GM12878 (cell line): ENCODE data around the gene CBY3. TPM values are rescaled to one million over a fixed set of nuclear protein-coding genes. Genes with fewer than 3 reads are reported as not detected.

Experiments
- ATAC-seq: fragments of 200-7000 bp; cut with Tn5 transposase; 3 replicates; pipeline ENCODE4 v1.9.1; 2020; ENCODE audit warnings: mild to moderate bottlenecking, moderate library complexity
- BruUV-seq: library from RNA; stranded (reverse); fragments of 400-500 nt; replicated peaks from 2 replicates; lab custom pipeline; 2021; lab: Mats Ljungman, UMichigan
- CTCF ChIA-PET: fragments of 300-600 bp; sonication (Branson Sonifier 250); formaldehyde crosslinking; extraction: SDS; loops from one replicate; lab custom pipeline; 2021; ENCODE audit warnings: inconsistent platforms; lab: Yijun Ruan, JAX
- POLR2A ChIA-PET: fragments of 350-600 bp; formaldehyde crosslinking; extraction: SDS; loops from one replicate; lab custom pipeline; 2021; ENCODE audit warnings: inconsistent platforms; lab: Charles Lee
- RAD21 ChIA-PET: fragments of 300-600 bp; sonication (Branson Sonifier 250); formaldehyde crosslinking; loops from one replicate; lab custom pipeline; 2023; ENCODE audit warnings: antibody characterized with exemption; ENCODE audit not compliant: unreplicated experiment; lab: Charles Lee
- SMC1A ChIA-PET: fragments of 300-600 bp; sonication (Branson Sonifier 250); formaldehyde crosslinking; loops from one replicate; lab custom pipeline; 2023; ENCODE audit not compliant: unreplicated experiment, uncharacterized antibody; lab: Charles Lee
- DNase-seq: peaks from one replicate; pipeline ENCODE4 v3.0.0-alpha.2; 2011; ENCODE audit warnings: low read depth, low spot score
- FAIRE-seq: peaks from 3 replicates; lab custom pipeline; 2011; peaks lifted over from hg19 to GRCh38; lab: Jason Lieb, UNC
- H2AFZ ChIP-seq: 2 replicates; pipeline ENCODE4 v1.6.0; 2011; ENCODE audit warnings: low read depth, low read length, control low read depth; ENCODE audit not compliant: control insufficient read depth
- H3K27ac ChIP-seq: 2 replicates; pipeline ENCODE4 v1.5.1; 2011; ENCODE audit warnings: control low read depth; ENCODE audit not compliant: control insufficient read depth, insufficient read depth
- H3K27me3 ChIP-seq, 2 experiments: replicated peaks in 1 of 2; 2 replicates each; pipeline versions ENCODE4 v1.6.0 to v1.6.1; 2011; ENCODE audit warnings: low read length in 1 of 2; ENCODE audit not compliant: control insufficient read depth in 2 of 2, insufficient read depth in 2 of 2
- H3K36me3 ChIP-seq, 2 experiments: 2 replicates each; pipeline ENCODE4 v1.5.1; 2011; ENCODE audit warnings: low read length in 1 of 2; ENCODE audit not compliant: control insufficient read depth in 2 of 2, insufficient read depth in 2 of 2
- H3K4me1 ChIP-seq: 2 replicates; pipeline ENCODE4 v1.6.1; 2011; ENCODE audit warnings: mild to moderate bottlenecking, low read length, moderate library complexity, mixed read lengths; ENCODE audit not compliant: control insufficient read depth, insufficient read depth
- H3K4me2 ChIP-seq: 2 replicates; pipeline ENCODE4 v1.6.0; 2011; ENCODE audit warnings: control low read depth; ENCODE audit not compliant: control insufficient read depth, insufficient read depth
- H3K4me3 ChIP-seq: fragments of 200-600 bp; sonication (generic); 2 replicates; pipeline ENCODE4 v1.5.1; 2016
- H3K79me2 ChIP-seq: 2 replicates; pipeline ENCODE4 v1.6.0; 2011; ENCODE audit warnings: low read length; ENCODE audit not compliant: control insufficient read depth, insufficient read depth
- H3K9ac ChIP-seq: 2 replicates; pipeline ENCODE4 v1.8.0; 2011; ENCODE audit warnings: low read length, control low read depth, mixed read lengths; ENCODE audit not compliant: control insufficient read depth, insufficient read depth
- H3K9me3 ChIP-seq: replicated peaks from 3 replicates; pipeline ENCODE4 v1.5.1; 2011; ENCODE audit warnings: mild to moderate bottlenecking, low read length; ENCODE audit not compliant: control insufficient read depth, insufficient read depth
- H4K20me1 ChIP-seq: 2 replicates; pipeline ENCODE4 v1.6.0; 2011; ENCODE audit not compliant: control insufficient read depth, insufficient read depth
- BACH1 ChIP-seq: fragments of 450-650 bp; IDR thresholded peaks from 2 replicates; pipeline ENCODE4 v1.6.1; 2017; ENCODE audit warnings: mild to moderate bottlenecking, borderline replicate concordance
- CUX1 ChIP-seq: IDR thresholded peaks from 2 replicates; pipeline ENCODE4 v1.6.1; 2012; ENCODE audit warnings: improper control_type of control experiment, low read depth, low read length; ENCODE audit not compliant: insufficient replicate concordance
- HDAC2 ChIP-seq: fragments of 200-600 bp; sonication (generic); IDR thresholded peaks from 2 replicates; pipeline ENCODE4 v1.6.1; 2017
- MTA2 ChIP-seq: fragments of 450-650 bp; IDR thresholded peaks from 2 replicates; pipeline ENCODE4 v1.6.1; 2016; ENCODE audit warnings: low read depth, mild to moderate bottlenecking, moderate library complexity
- NKRF ChIP-seq: fragments of 450-650 bp; conservative IDR thresholded peaks from 2 replicates; pipeline ENCODE4 v1.6.1; 2017; ENCODE audit warnings: mild to moderate bottlenecking, moderate library complexity
- POLR2A ChIP-seq: IDR thresholded peaks from 2 replicates; pipeline ENCODE4 v1.6.1; 2011; ENCODE audit warnings: low read depth, mild to moderate bottlenecking, low read length
- RCOR1 ChIP-seq: conservative IDR thresholded peaks from 2 replicates; pipeline ENCODE4 v1.6.1; 2012; ENCODE audit warnings: low read depth, low read length, improper control_type of control experiment
- RELB ChIP-seq: fragments of 450-650 bp; IDR thresholded peaks from 2 replicates; pipeline ENCODE4 v1.6.1; 2017; ENCODE audit warnings: low read depth, mild to moderate bottlenecking, moderate library complexity
- REST ChIP-seq: IDR thresholded peaks from 2 replicates; pipeline ENCODE4 v1.6.1; 2012; ENCODE audit warnings: mild to moderate bottlenecking, low read depth, low read length
- SMARCA5 ChIP-seq: fragments of 450-650 bp; IDR thresholded peaks from 2 replicates; pipeline ENCODE4 v1.6.1; 2017; ENCODE audit warnings: mild to moderate bottlenecking
- TCF7 ChIP-seq: IDR thresholded peaks from 2 replicates; pipeline ENCODE4 v1.6.1; 2014; ENCODE audit warnings: antibody characterized with exemption, borderline replicate concordance
- WRNIP1 ChIP-seq: IDR thresholded peaks from 2 replicates; pipeline ENCODE4 v1.6.1; 2011; ENCODE audit warnings: low read depth, low read length, improper control_type of control experiment, borderline replicate concordance
- ZNF622 ChIP-seq: fragments of 450-650 bp; IDR thresholded peaks from 2 replicates; pipeline ENCODE4 v1.6.1; 2017; ENCODE audit warnings: mild to moderate bottlenecking, inconsistent platforms
- WGBS: methylation state at CpG from one replicate; pipeline ENCODE4 v1.1.6; 2016; ENCODE audit warnings: low lambda C conversion rate; ENCODE audit not compliant: insufficient replicate concordance, insufficient coverage; ENCODE audit errors: missing lambda C conversion rate; 5-methylcytosine and 5-hydroxymethylcytosine counted together
- in situ Hi-C: fragments of 300-500 bp; cut with MboI; formaldehyde crosslinking; loops from 9 replicates; pipeline ENCODE4 v1.14.3; 2018; ENCODE audit warnings: mixed read lengths
- intact Hi-C: fragments of 100-400 bp; cut with micrococcal nuclease; formaldehyde crosslinking; loops from one replicate; pipeline ENCODE4 v1.14.2; 2022; ENCODE audit not compliant: unreplicated experiment
- polyA plus RNA-seq, 11 experiments: library from polyadenylated mRNA; depleted of rRNA in 4 of 11; unstranded in 6 of 11; stranded (reverse) in 5 of 11; fragments of >200 nt; fragmentation: Nextera tagmentation in 4 of 11; fragmentation: Illumina TruSeq in 1 of 11; extraction: Ambion mirVana in 4 of 11; extraction: Trizol in 1 of 11; gene quantifications; 1 replicate in 1 of 11; 2 replicates in 10 of 11; pipeline versions ENCODE4 v1.2.1 to v1.2.3, GENCODE V29; 2011 to 2016; ENCODE audit warnings: inconsistent platforms in 2 of 11, missing spikeins in 2 of 11, low read depth in 1 of 11
- total RNA-seq, 4 experiments: library from RNA; depleted of rRNA in 3 of 4; stranded (reverse); fragments of >200 nt in 3 of 4; fragmentation: Illumina TruSeq in 1 of 4; extraction: Trizol in 1 of 4; gene quantifications; 2 replicates each; pipeline versions ENCODE4 v1.2.1 to v1.2.3, GENCODE V29; 2013 to 2021

CBY3 gene
- total and polyA plus RNA-seq, 10 of the 15 experiments (the other 5 are each of a cell fraction or from before 2014, with no cell fraction given), result 0.10 to 1.2 (median 0.47) TPM; not detected in 5

GRCh38 chr5:179720222-179720621, 39.4 kb upstream of the CBY3 start:
- intact Hi-C loops (no loop called here), in situ Hi-C loops (no loop called here)
- Histone ChIP-seq H3K4me2 (no peak overlapping the region), H3K27me3 (no peaks in the 10 kb centered on the region), H3K9ac (no peak overlapping the region), H3K9me3 (no peaks in the 10 kb centered on the region), H3K79me2 (no peaks in the 10 kb centered on the region; the same call in 1 of the 2 replicates), H3K36me3 (peaks cover 16 to 57% of the 10 kb centered on the region in 2 experiments), H3K4me3 (no peak overlapping the region), H3K27ac (no peak overlapping the region), H4K20me1 (no peaks in the 10 kb centered on the region), H2AFZ (no peak overlapping the region), H3K4me1 (no peaks in the 10 kb centered on the region)
- FAIRE-seq (no peak), DNase-seq (no peak), ATAC-seq (no peak)
- RAD21 ChIA-PET, result no interaction called here
- WGBS, result 72% methylated on average over 2 of the region's 2 CpGs
- SMC1A ChIA-PET, result interaction anchor here (0.6 to 1.0 kb wide), 2 partner anchors 16 to 24 kb away, joined by 3 read pairs; no protein-coding TSS in a partner anchor
- POLR2A ChIA-PET, result no interaction called here
- no TSS peak for BruUV-seq
- CTCF ChIA-PET, result interaction anchor here (1.0 to 1.5 kb wide), 3 partner anchors 9 to 41 kb away, joined by 3 read pairs; no protein-coding TSS in a partner anchor
- no peak for TF ChIP-seq WRNIP1
- no peak for TF ChIP-seq NKRF
- no peak for TF ChIP-seq RELB
- no peak for TF ChIP-seq BACH1
- TF ChIP-seq SMARCA5, result no peak
- TF ChIP-seq CUX1, result no peak
- no peak for TF ChIP-seq HDAC2
- TF ChIP-seq MTA2, result no peak
- TF ChIP-seq POLR2A, result no peak
- TF ChIP-seq REST, result no peak
- no peak for TF ChIP-seq RCOR1
- no peak for TF ChIP-seq TCF7
- no peak for TF ChIP-seq ZNF622
